Hematopoietic multipotent progenitor cell treated with erythropoietin and hydrocortisone succinate and interleukin-3 and kit ligand, for 6 days (in vitro differentiated cells): ENCODE measurements around the gene FOXF2.

Source experiments
- DNase-seq: peaks from one replicate; pipeline ENCODE4 v3.0.0-alpha.2; 2015

The FOXF2 gene

GRCh38 chr6:1379017-1379787, 10.2 kb upstream of the FOXF2 start:
- no peak for DNase-seq

- no peak for DNase-seq
Measured at GRCh38 chr6:1379788-1380147, 9.6 kb upstream of the FOXF2 start.

- no peak for DNase-seq
Measured at GRCh38 chr6:1380625-1381427, 8.6 kb upstream of the FOXF2 start.

GRCh38 chr6:1381481-1382330, 7.7 kb upstream of the FOXF2 start:
- peak; percentile 53 for DNase-seq

GRCh38 chr6:1382331-1382882, 7.0 kb upstream of the FOXF2 start:
- DNase-seq = no peak

GRCh38 chr6:1382883-1383728, 6.3 kb upstream of the FOXF2 start:
- no peak for DNase-seq

- no peak for DNase-seq
Measured at GRCh38 chr6:1383729-1384548, 5.4 kb upstream of the FOXF2 start.

- DNase-seq = no peak
Measured at GRCh38 chr6:1384549-1385128, 4.7 kb upstream of the FOXF2 start.

GRCh38 chr6:1385129-1386037, 4.0 kb upstream of the FOXF2 start:
- no peak for DNase-seq

GRCh38 chr6:1386038-1386709, 3.2 kb upstream of the FOXF2 start:
- DNase-seq = no peak

- DNase-seq = no peak
Measured at GRCh38 chr6:1387538-1387875, 1.9 kb upstream of the FOXF2 start.

GRCh38 chr6:1387876-1388629, 1.3 kb upstream of the FOXF2 start:
- no peak for DNase-seq

- DNase-seq = no peak
Measured at GRCh38 chr6:1388630-1389368, 577 bp upstream of the FOXF2 start.

- peak; percentile 43 for DNase-seq
Measured at GRCh38 chr6:1390133-1390945, 963 bp downstream of the FOXF2 start.

- DNase-seq = no peak
Measured at GRCh38 chr6:1390946-1391799, 1.8 kb downstream of the FOXF2 start.

GRCh38 chr6:1391800-1392309, 2.5 kb downstream of the FOXF2 start:
- DNase-seq = no peak
